Measurements from ENCODE around the gene FNDC3B.
A peak's percentile ranks its signal among the peaks of the same experiment; 100 is the strongest.

The FNDC3B gene

DNA sequence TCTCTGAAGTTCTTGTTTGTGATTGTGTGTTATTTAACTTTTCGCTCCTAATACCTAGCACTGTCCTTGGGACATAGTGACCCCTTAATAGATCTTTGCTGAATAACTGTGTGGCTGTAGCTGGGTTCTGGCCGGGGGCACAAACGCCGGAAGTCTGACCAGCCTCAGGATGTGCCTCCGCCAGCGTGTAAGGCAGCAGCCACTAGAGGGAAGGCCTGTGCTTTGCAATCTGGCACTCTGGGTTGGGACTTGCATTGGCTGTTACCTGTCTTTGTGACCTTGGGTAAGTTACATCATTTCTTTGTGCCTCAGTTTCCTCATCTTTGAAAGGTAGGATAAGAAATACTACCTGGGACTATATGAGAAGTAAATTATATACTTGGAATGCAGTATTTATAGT lies 250.2 kb downstream of the FNDC3B start:
- DNase-seq (ENCODE audit: low read depth): no peak

DNA sequence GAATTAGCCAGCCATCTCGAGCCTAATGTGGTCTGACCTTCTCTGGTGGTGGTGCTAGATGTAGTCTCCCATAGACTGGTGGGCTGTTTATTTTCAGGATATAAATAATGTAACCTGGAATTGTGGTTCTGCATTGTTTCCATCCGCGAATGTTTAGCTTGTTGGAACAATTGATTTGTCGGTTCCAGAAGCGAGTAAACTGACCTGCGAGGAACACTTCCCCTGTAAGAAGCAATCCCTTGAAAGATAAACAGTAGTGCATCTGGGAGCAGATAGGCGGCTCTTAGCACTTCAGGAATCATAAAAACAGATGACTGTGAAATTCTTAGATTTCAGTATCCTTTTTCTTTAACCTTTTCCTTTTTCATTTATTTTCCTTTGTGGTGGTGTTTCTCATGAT lies 251.1 kb downstream of the FNDC3B start:
- TF ChIP-seq CTCF (IDR thresholded peaks at IDR 0.05; ENCODE audit: low read length, missing control alignments): no peak
- no peak for DNase-seq (ENCODE audit: low read depth)
- H3K4me3 ChIP-seq (replicated peaks; ENCODE audit: low read depth, low read length): no peak overlapping the region

More for the DNA sequence above, 250.2 kb downstream of the FNDC3B start:
- TF ChIP-seq CTCF (IDR thresholded peaks at IDR 0.05; ENCODE audit: low read length, missing control alignments): peak; percentile 40
- H3K4me3 ChIP-seq (replicated peaks; ENCODE audit: low read depth, low read length): no peak overlapping the region

DNA sequence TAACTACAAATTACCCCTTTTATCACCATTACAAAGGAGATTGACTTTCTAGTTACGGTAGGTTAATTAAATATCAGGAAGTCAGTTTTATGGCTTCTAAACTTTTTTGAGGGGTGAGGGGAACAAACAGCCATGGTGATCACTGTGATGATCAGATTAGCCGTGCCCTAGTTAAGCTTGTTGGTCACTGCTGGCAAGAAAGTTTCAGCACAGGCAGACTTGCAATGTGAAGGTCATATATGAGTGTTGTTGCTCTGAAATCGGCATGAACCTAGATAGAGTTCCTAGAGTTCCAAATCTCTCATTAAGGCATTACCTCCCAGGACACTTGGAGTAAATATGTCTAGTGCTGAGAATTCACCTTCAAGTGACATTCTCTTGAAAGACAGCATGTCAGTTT lies 252.3 kb downstream of the FNDC3B start:
- TF ChIP-seq CTCF (IDR thresholded peaks at IDR 0.05; ENCODE audit: low read length, missing control alignments): no peak
- DNase-seq (ENCODE audit: low read depth): no peak
- no peak overlapping the region for H3K4me3 ChIP-seq (replicated peaks; ENCODE audit: low read depth, low read length)

DNA sequence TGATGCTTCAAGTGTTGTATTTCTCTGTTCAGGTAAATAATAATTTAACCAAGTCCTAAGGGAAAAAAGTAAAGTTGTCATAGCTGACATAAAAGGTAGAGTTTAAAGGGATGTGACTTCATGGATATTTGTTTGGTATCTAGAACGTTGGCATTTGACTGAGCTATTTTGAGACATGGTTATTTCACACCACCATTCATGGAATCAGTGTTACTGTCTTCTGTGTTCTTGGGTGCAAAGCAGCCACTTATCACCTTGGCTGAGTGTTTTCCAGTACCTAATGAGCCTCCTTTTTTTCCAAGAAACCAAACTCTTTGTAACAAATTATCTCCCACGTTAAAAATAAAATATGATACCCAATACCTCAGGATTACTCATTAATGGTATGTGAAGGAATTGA lies 253.0 kb downstream of the FNDC3B start:
- no peak for DNase-seq (ENCODE audit: low read depth)
- no peak overlapping the region for H3K4me3 ChIP-seq (replicated peaks; ENCODE audit: low read depth, low read length)
- TF ChIP-seq CTCF (IDR thresholded peaks at IDR 0.05; ENCODE audit: low read length, missing control alignments): no peak

DNA sequence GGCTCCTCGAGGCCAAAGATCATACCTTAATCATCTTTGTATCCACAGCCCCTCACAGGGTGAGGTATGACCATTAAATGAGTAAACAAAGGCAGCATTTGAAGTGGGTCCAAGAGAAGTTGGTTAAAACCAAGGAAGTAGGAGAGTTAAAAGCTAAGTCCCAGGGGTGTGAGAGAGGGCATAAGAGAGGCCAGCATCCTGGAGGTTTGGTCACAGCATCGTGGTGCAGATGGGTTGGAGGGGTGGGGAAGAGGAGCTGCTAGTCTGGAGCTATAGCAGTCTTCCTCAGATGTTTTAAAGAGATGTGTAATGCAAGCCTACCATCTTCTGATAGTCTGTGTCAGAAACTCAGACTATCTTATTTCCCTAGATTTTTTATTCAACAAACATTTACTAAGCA lies 253.7 kb downstream of the FNDC3B start:
- no peak for TF ChIP-seq CTCF (IDR thresholded peaks at IDR 0.05; ENCODE audit: low read length, missing control alignments)

DNA sequence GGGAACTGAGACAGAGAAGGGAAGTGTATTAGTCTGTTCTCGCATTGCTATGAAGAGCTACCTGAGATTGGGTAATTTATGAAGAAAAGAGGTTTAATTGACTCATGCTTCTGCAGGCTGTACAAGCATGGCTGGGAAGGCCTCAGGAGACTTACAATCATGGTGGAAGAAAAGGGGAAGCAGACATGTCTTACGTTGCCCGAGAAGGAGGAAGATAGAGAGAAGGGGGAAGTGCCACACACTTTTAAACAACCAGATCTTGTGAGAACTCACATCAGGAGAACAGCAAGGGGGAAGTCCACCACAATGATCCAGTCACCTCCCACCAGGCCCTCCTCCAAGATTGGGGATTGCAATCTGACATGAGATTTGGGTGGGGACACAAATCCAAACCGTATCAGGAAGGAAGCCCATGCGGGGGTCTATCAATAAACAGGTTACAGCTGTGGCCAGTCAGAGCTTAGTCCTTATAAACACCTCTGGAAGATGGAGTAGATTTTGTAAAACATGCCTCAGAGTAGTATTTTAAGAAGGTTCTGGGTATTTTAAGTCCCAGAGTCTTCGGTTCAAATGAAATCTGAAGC lies 254.9 kb downstream of the FNDC3B start:
- DNase-seq (ENCODE audit: low read depth): no peak
- no peak for TF ChIP-seq CTCF (IDR thresholded peaks at IDR 0.05; ENCODE audit: low read length, missing control alignments)
- no peak overlapping the region for H3K4me3 ChIP-seq (replicated peaks; ENCODE audit: low read depth, low read length)

More for the DNA sequence above, 253.7 kb downstream of the FNDC3B start:
- H3K4me3 ChIP-seq (replicated peaks; ENCODE audit: low read depth, low read length): no peak overlapping the region
- no peak for DNase-seq (ENCODE audit: low read depth)

GRCh38 chr3:172296248-172296974 lies 257.0 kb downstream of the FNDC3B start:
- TF ChIP-seq CTCF (IDR thresholded peaks at IDR 0.05; ENCODE audit: low read length, missing control alignments): no peak
- DNase-seq (ENCODE audit: low read depth): no peak
- no peak overlapping the region for H3K4me3 ChIP-seq (replicated peaks; ENCODE audit: low read depth, low read length)
